ENCODE measurements around the gene ZNF792. TPM values are rescaled to one million over a fixed set of nuclear protein-coding genes. Genes with fewer than 3 reads are reported as not detected.

ZNF792 gene
- total RNA-seq, 1 donor from 2014 or later, result 4.9 TPM

DNA sequence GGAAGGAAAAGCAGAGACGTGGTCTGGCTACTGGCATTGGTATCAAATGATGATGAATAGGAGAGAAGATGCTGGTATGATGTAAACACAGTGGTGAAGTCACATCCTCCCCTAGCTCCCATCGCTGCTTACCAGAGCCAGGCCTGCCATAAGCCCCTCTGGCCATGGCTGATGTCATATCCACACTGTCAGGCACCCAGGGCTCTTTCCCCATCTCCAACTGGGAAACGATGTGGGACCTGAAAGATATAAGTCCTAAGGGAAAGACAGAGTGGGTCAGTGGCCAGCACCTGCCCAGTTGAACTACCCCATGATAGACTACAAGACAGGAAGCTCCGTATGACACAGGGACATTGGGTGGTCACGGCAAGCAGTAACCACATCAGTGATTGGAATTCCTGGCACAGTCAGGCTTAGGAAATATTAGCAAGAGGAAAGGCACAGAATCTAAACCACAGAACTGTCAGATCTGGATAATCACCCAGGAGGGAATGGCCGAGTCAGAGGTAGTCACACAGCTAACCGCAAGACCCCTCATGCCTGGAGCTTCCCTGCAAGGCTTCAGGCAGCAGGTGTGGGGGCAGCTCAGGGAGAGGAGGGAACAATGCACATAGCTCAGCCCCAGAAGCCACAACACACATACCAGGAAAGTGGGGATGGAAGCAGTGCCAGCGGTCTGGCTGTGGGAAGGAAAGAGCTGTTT is 3.8 kb downstream of the ZNF792 start:
- ChIA-PET CTCF (no interaction called here), POLR2A (no interaction called here)
- H3K9me3 Mint-ChIP-seq, result peaks cover 37% of the 10 kb centered on the region

GRCh38 chr19:34959021-34959420 is 5.0 kb downstream of the ZNF792 start:
- H3K4me3 Mint-ChIP-seq, result no peak overlapping the region
- peaks cover 70% of the 10 kb centered on the region for H3K36me3 Mint-ChIP-seq (ENCODE audit: low read depth)
- H3K27me3 Mint-ChIP-seq, result no peaks in the 10 kb centered on the region
- intact Hi-C loops (cut with micrococcal nuclease), result no loop called here
- peaks cover 23% of the 10 kb centered on the region for H3K4me1 Mint-ChIP-seq
- DNase-seq (no peak), ATAC-seq (ENCODE audit: low read depth) (no peak)
- H3K9me3 Mint-ChIP-seq, result peaks cover 42% of the 10 kb centered on the region
- H3K27ac Mint-ChIP-seq, result no peak overlapping the region
- ChIA-PET POLR2A (no interaction called here), CTCF (no interaction called here)
- TF ChIP-seq, protein P1, sequence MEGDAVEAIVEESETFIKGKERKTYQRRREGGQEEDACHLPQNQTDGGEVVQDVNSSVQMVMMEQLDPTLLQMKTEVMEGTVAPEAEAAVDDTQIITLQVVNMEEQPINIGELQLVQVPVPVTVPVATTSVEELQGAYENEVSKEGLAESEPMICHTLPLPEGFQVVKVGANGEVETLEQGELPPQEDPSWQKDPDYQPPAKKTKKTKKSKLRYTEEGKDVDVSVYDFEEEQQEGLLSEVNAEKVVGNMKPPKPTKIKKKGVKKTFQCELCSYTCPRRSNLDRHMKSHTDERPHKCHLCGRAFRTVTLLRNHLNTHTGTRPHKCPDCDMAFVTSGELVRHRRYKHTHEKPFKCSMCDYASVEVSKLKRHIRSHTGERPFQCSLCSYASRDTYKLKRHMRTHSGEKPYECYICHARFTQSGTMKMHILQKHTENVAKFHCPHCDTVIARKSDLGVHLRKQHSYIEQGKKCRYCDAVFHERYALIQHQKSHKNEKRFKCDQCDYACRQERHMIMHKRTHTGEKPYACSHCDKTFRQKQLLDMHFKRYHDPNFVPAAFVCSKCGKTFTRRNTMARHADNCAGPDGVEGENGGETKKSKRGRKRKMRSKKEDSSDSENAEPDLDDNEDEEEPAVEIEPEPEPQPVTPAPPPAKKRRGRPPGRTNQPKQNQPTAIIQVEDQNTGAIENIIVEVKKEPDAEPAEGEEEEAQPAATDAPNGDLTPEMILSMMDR (IDR thresholded peaks at IDR 0.05), result no peak

More for the DNA sequence above, 3.8 kb downstream of the ZNF792 start:
- intact Hi-C loops (cut with micrococcal nuclease), result loop anchor here (5.0 kb wide), 1 partner anchor 33 kb away; the partner anchor contains the start of gene ZNF30
- DNase-seq, result no peak
- peaks cover 27% of the 10 kb centered on the region for H3K4me1 Mint-ChIP-seq
- ATAC-seq (ENCODE audit: low read depth), result no peak
- H3K4me3 Mint-ChIP-seq, result peak overlapping the region; percentile 4
- no peak overlapping the region for H3K27ac Mint-ChIP-seq
- H3K36me3 Mint-ChIP-seq (ENCODE audit: low read depth), result peaks cover 63% of the 10 kb centered on the region
- TF ChIP-seq, protein P1 (IDR thresholded peaks at IDR 0.05), result no peak
- H3K27me3 Mint-ChIP-seq, result no peaks in the 10 kb centered on the region

GRCh38 chr19:34957830-34958751 is 5.9 kb downstream of the ZNF792 start:
- H3K4me3 Mint-ChIP-seq, result no peak overlapping the region
- peaks cover 77% of the 10 kb centered on the region for H3K36me3 Mint-ChIP-seq (ENCODE audit: low read depth)
- DNase-seq (no peak), ATAC-seq (ENCODE audit: low read depth) (no peak)
- intact Hi-C loops (cut with micrococcal nuclease), result no loop called here
- H3K4me1 Mint-ChIP-seq, result peaks cover 21% of the 10 kb centered on the region
- CTCF ChIA-PET, result no interaction called here
- no peaks in the 10 kb centered on the region for H3K27me3 Mint-ChIP-seq
- H3K9me3 Mint-ChIP-seq, result peaks cover 48% of the 10 kb centered on the region
- POLR2A ChIA-PET, result no interaction called here
- no peak overlapping the region for H3K27ac Mint-ChIP-seq
- TF ChIP-seq, protein P1 (IDR thresholded peaks at IDR 0.05), result no peak

DNA sequence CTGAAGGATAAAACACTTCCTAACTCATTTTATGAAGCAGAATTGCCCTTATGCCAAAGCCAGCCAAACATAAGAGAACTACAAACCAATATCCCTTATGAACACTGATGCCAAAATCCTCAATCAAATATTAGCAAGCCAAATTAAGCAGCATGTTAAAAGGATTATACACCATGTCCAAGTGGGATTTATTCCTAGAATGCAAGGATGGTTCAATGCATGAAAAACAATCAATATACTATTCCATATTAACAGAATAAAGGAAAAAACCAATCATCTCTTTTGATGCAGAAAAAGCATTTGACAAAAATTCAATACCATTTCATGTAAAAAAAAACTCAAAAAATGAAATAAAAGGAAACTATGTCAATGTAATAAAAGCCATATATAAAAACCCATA is 10.9 kb downstream of the ZNF792 start:
- Mint-ChIP-seq H3K36me3 (ENCODE audit: low read depth) (peaks cover 60% of the 10 kb centered on the region), H3K27ac (no peak overlapping the region), H3K4me3 (no peak overlapping the region), H3K9me3 (peaks cover 44% of the 10 kb centered on the region), H3K27me3 (no peaks in the 10 kb centered on the region), H3K4me1 (no peaks in the 10 kb centered on the region)
- ATAC-seq (ENCODE audit: low read depth) (no peak), DNase-seq (no peak)
- intact Hi-C loops (cut with micrococcal nuclease), result no loop called here
- ChIA-PET POLR2A (no interaction called here), CTCF (no interaction called here)
- TF ChIP-seq, protein P1 (IDR thresholded peaks at IDR 0.05), result no peak
